SK-N-SH treated with all-trans-retinoic acid at 6 μM for 48 hours (cell line): ENCODE data around the gene PLPPR5.
A peak's percentile ranks its signal among the peaks of the same experiment; 100 is the strongest.

Experiments
- ATAC-seq: fragments of 200-7000 bp; cut with Tn5 transposase; 3 replicates; pipeline ENCODE4 v1.9.1; 2020; ENCODE audit warnings: mild to moderate bottlenecking, moderate library complexity
- ARNTL ChIP-seq: fragments of 450-650 bp; formaldehyde crosslinking; IDR thresholded peaks from 2 replicates; pipeline ENCODE4 v1.5.0; 2020; ENCODE audit warnings: low read depth, mild to moderate bottlenecking, moderate library complexity, borderline replicate concordance
- BACH2 ChIP-seq: fragments of 250-450 bp; sonication (Bioruptor Pico); IDR thresholded peaks from 2 replicates; pipeline ENCODE4 v1.9.0; 2021; ENCODE audit warnings: mild to moderate bottlenecking, borderline replicate concordance
- CREB5 ChIP-seq: fragments of 250-450 bp; sonication (Bioruptor Pico); IDR thresholded peaks from 2 replicates; pipeline ENCODE4 v1.5.1; 2020; ENCODE audit warnings: low read depth, mild to moderate bottlenecking, moderate library complexity
- CSDC2 ChIP-seq: fragments of 250-450 bp; sonication (Bioruptor Pico); IDR thresholded peaks from 2 replicates; pipeline ENCODE4 v1.5.0; 2020; ENCODE audit warnings: mild to moderate bottlenecking, moderate library complexity
- CSRNP3 ChIP-seq: fragments of 250-450 bp; sonication (Bioruptor Pico); IDR thresholded peaks from 2 replicates; pipeline ENCODE4 v1.5.1; 2021; ENCODE audit warnings: mild to moderate bottlenecking, moderate library complexity
- ESRRG ChIP-seq: fragments of 250-450 bp; sonication (Bioruptor Pico); IDR thresholded peaks from 2 replicates; pipeline ENCODE4 v1.6.1; 2021; ENCODE audit warnings: mild to moderate bottlenecking
- GLIS3 ChIP-seq: fragments of 250-450 bp; sonication (Bioruptor Pico); IDR thresholded peaks from 2 replicates; pipeline ENCODE4 v1.5.0; 2020; ENCODE audit warnings: mild to moderate bottlenecking, moderate library complexity
- ISL1 ChIP-seq: fragments of 250-450 bp; sonication (Bioruptor Pico); IDR thresholded peaks from 2 replicates; pipeline ENCODE4 v2.1.2; 2022; ENCODE audit warnings: mild to moderate bottlenecking, moderate library complexity
- OSR1 ChIP-seq: fragments of 250-450 bp; sonication (Bioruptor Pico); IDR thresholded peaks from 2 replicates; pipeline ENCODE4 v1.8.0; 2022; ENCODE audit warnings: moderate library complexity, mild to moderate bottlenecking, inconsistent platforms
- PATZ1 ChIP-seq: fragments of 250-450 bp; sonication (Bioruptor Pico); IDR thresholded peaks from 2 replicates; pipeline ENCODE4 v1.8.0; 2020; ENCODE audit warnings: mild to moderate bottlenecking, moderate library complexity, borderline replicate concordance
- POU6F1 ChIP-seq: fragments of 250-450 bp; sonication (Bioruptor Pico); IDR thresholded peaks from 2 replicates; pipeline ENCODE4 v1.8.0; 2021; ENCODE audit warnings: low read depth, mild to moderate bottlenecking, moderate library complexity, borderline replicate concordance
- PPARA ChIP-seq: fragments of 250-450 bp; sonication (Bioruptor Pico); IDR thresholded peaks from 2 replicates; pipeline ENCODE4 v1.5.0; 2020; ENCODE audit warnings: mild to moderate bottlenecking, borderline replicate concordance
- RARB ChIP-seq: fragments of 250-450 bp; sonication (Bioruptor Pico); IDR thresholded peaks from 2 replicates; pipeline ENCODE4 v1.8.0; 2021; ENCODE audit warnings: mild to moderate bottlenecking, moderate library complexity
- SNAI2 ChIP-seq: fragments of 250-450 bp; sonication (Bioruptor Pico); IDR thresholded peaks from 2 replicates; pipeline ENCODE4 v1.5.0; 2020; ENCODE audit warnings: mild to moderate bottlenecking, moderate library complexity
- TCF4 ChIP-seq: fragments of 250-450 bp; sonication (Bioruptor Pico); IDR thresholded peaks from 2 replicates; pipeline ENCODE4 v1.8.0; 2021; ENCODE audit warnings: mild to moderate bottlenecking, moderate library complexity, borderline replicate concordance
- TOX ChIP-seq: fragments of 250-450 bp; sonication (Bioruptor Pico); IDR thresholded peaks from 2 replicates; pipeline ENCODE4 v1.8.0; 2021; ENCODE audit warnings: mild to moderate bottlenecking, moderate library complexity, borderline replicate concordance
- TSHZ2 ChIP-seq: fragments of 250-450 bp; sonication (Bioruptor Pico); IDR thresholded peaks from 2 replicates; pipeline ENCODE4 v1.5.0; 2020; ENCODE audit warnings: mild to moderate bottlenecking, moderate library complexity
- ZC3H10 ChIP-seq: fragments of 250-450 bp; sonication (Bioruptor Pico); IDR thresholded peaks from 2 replicates; pipeline ENCODE4 v1.5.1; 2021; ENCODE audit warnings: mild to moderate bottlenecking, moderate library complexity
- ZFP3 ChIP-seq: fragments of 250-450 bp; sonication (Bioruptor Pico); IDR thresholded peaks from 2 replicates; pipeline ENCODE4 v1.5.0; 2020; ENCODE audit warnings: mild to moderate bottlenecking, moderate library complexity
- ZFP30 ChIP-seq: fragments of 450-650 bp; formaldehyde crosslinking; IDR thresholded peaks from 2 replicates; pipeline ENCODE4 v1.5.0; 2022; ENCODE audit warnings: mild to moderate bottlenecking, moderate library complexity
- ZNF565 ChIP-seq: fragments of 450-650 bp; formaldehyde crosslinking; conservative IDR thresholded peaks from 2 replicates; pipeline ENCODE4 v1.5.0; 2020; ENCODE audit warnings: low read depth, mild to moderate bottlenecking, moderate library complexity
- ZNF70 ChIP-seq: fragments of 450-650 bp; formaldehyde crosslinking; IDR thresholded peaks from 2 replicates; pipeline ENCODE4 v1.5.0; 2020; ENCODE audit warnings: mild to moderate bottlenecking, moderate library complexity
- ZNF8 ChIP-seq: fragments of 450-650 bp; formaldehyde crosslinking; IDR thresholded peaks from 2 replicates; pipeline ENCODE4 v1.5.0; 2020; ENCODE audit warnings: mild to moderate bottlenecking, moderate library complexity

The PLPPR5 gene

GRCh38 chr1:98924977-98925376, 79.7 kb downstream of the PLPPR5 start:
- peak; percentile 76 for ATAC-seq

More at GRCh38 chr1:98924977-98925376, 79.7 kb downstream of the PLPPR5 start:
- TF ChIP-seq ZFP30 (CRISPR knock-in tag): no peak
- TF ChIP-seq OSR1 (CRISPR knock-in tag): no peak
- no peak for TF ChIP-seq SNAI2 (CRISPR knock-in tag)
- 0 out of 2 replicates have a peak, but pooled peaks have one; percentile 65 for TF ChIP-seq ZNF565 (CRISPR knock-in tag)
- peak; percentile 96 for TF ChIP-seq ZC3H10 (CRISPR knock-in tag)
- TF ChIP-seq ISL1: peak; percentile 99
- peak; percentile 94 for TF ChIP-seq CREB5 (CRISPR knock-in tag)
- peak; percentile 96 for TF ChIP-seq TCF4
- TF ChIP-seq TSHZ2 (CRISPR knock-in tag): peak; percentile 95
- TF ChIP-seq ZFP3 (CRISPR knock-in tag): no peak
- peak; percentile 98 for TF ChIP-seq CSRNP3 (CRISPR knock-in tag)
- TF ChIP-seq PPARA (CRISPR knock-in tag): no peak
- peak; percentile 89; the same call in 1 of the 2 replicates for TF ChIP-seq POU6F1 (CRISPR knock-in tag)
- TF ChIP-seq CSDC2 (CRISPR knock-in tag): no peak
- peak; percentile 74; the same call in 1 of the 2 replicates for TF ChIP-seq TOX (CRISPR knock-in tag)
- peak; percentile 79; the same call in 1 of the 2 replicates for TF ChIP-seq GLIS3 (CRISPR knock-in tag)
- peak; percentile 56; the same call in 1 of the 2 replicates for TF ChIP-seq ZNF70 (CRISPR knock-in tag)
- TF ChIP-seq PATZ1 (CRISPR knock-in tag): peak; percentile 95
- TF ChIP-seq ZNF8 (CRISPR knock-in tag): peak; percentile 48; the same call in 1 of the 2 replicates
- peak; percentile 90; the same call in 1 of the 2 replicates for TF ChIP-seq ESRRG
- TF ChIP-seq RARB: no peak
- TF ChIP-seq ARNTL: no peak
- TF ChIP-seq BACH2 (CRISPR knock-in tag): 0 out of 2 replicates have a peak, but pooled peaks have one; percentile 8
